ENCODE data around the gene XPC.
A peak's percentile ranks its signal among the peaks of the same experiment; 100 is the strongest.

DNA sequence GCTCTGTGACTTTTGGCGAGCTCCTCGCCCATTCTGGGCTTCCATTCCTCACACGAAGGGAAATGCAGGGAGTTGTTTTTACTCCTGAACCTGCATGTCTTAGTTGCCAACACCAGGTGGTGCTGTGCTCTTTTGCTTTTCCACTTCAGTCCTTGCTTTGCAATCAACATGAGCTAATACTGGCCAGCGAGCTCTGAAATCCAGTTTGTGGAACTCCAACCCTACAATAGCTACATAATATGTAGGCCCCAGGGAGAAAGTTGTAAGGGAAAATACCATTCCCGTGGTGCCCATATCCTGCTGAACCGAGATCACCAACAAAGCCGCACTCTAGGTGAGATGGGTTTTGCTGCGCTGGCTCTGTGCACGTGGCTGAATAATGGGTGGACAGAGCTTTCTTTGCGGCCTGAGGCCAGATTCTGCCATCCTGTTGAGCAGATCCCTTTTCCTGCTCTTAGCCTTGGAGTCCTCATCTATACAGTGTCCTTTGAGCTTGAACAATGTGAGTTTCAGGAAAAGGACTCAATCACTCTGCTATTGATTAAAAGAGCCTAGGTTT is 25.2 kb upstream of the XPC start:
- TF ChIP-seq EP300 (IDR thresholded peaks at IDR 0.05; ENCODE audit: borderline replicate concordance in 1 of 2, low read depth in 2 of 2, low read length in 2 of 2) (no peak), POLR2A (IDR thresholded peaks at IDR 0.05; ENCODE audit: control extremely low read depth in 1 of 2, low read depth in 2 of 2, low read length in 2 of 2) (no peak), CTCF (IDR thresholded peaks at IDR 0.05; ENCODE audit: control extremely low read depth in 1 of 3, insufficient read depth in 1 of 3, low read depth in 1 of 3, low read length in 3 of 3) (peak; percentile 46 to 96 (median 89)), MAX (IDR thresholded peaks at IDR 0.05) (no peak), SP2 (IDR thresholded peaks at IDR 0.05; ENCODE audit: low read length) (no peak), TEAD4 (IDR thresholded peaks at IDR 0.05; ENCODE audit: low read depth, low read length) (no peak), FOSL1 (IDR thresholded peaks at IDR 0.05; ENCODE audit: insufficient read depth, low read depth, low read length) (no peak)

All from H1 (cell line).